IMR-90 (cell line): Measurements from ENCODE around the gene TTC39A. TPM values are rescaled to one million over a fixed set of nuclear protein-coding genes. Genes with fewer than 3 reads are reported as not detected.

ENCODE experiments used
- ATAC-seq: fragments of 200-7000 bp; cut with Tn5 transposase; 2 replicates; pipeline ENCODE4 v1.9.1; 2020; ENCODE audit warnings: low read depth, mild to moderate bottlenecking, moderate library complexity
- BruUV-seq: library from RNA; stranded (reverse); fragments of 400-500 nt; replicated peaks from 2 replicates; lab custom pipeline; 2021; lab: Mats Ljungman, UMichigan
- CTCF ChIA-PET: fragments of 300-600 bp; formaldehyde crosslinking; extraction: SDS; loops from one replicate; lab custom pipeline; 2021; ENCODE audit warnings: antibody characterized with exemption; lab: Yijun Ruan, JAX
- POLR2A ChIA-PET: fragments of 300-600 bp; sonication (Branson Sonifier 250); formaldehyde crosslinking; loops from one replicate; lab custom pipeline; 2022; ENCODE audit warnings: antibody characterized with exemption; ENCODE audit not compliant: unreplicated experiment; lab: Charles Lee
- DNase-seq: peaks from one replicate; pipeline ENCODE4 v3.0.0; 2013
- H2AFZ ChIP-seq: replicated peaks from 2 replicates; pipeline ENCODE3; 2013; ENCODE audit warnings: low read length, mild to moderate bottlenecking; ENCODE audit not compliant: poor library complexity
- H2AK5ac ChIP-seq: 2 replicates; pipeline ENCODE4 v1.6.1; 2013; ENCODE audit warnings: low read depth, low read length, inconsistent platforms
- H2AK9ac ChIP-seq: replicated peaks from 2 replicates; pipeline ENCODE3; 2013; ENCODE audit warnings: mild to moderate bottlenecking, low read depth, low read length, moderate library complexity; ENCODE audit not compliant: poor library complexity
- H2BK120ac ChIP-seq: 2 replicates; pipeline ENCODE4 v1.6.1; 2013; ENCODE audit warnings: low read depth, low read length, inconsistent platforms
- H2BK15ac ChIP-seq: 3 replicates; pipeline ENCODE4 v1.6.1; 2013; ENCODE audit warnings: low read depth, low read length, inconsistent platforms
- H2BK20ac ChIP-seq: 2 replicates; pipeline ENCODE4 v1.6.1; 2013; ENCODE audit warnings: low read depth, mild to moderate bottlenecking, inconsistent platforms, low read length, moderate library complexity
- H2BK5ac ChIP-seq: 2 replicates; pipeline ENCODE4 v1.6.1; 2013; ENCODE audit warnings: mild to moderate bottlenecking, low read depth, low read length, inconsistent platforms; ENCODE audit not compliant: poor library complexity, severe bottlenecking
- H3K14ac ChIP-seq: replicated peaks from 2 replicates; pipeline ENCODE4 v1.6.1; 2013; ENCODE audit warnings: low read depth, low read length, inconsistent platforms
- H3K18ac ChIP-seq: 2 replicates; pipeline ENCODE4 v1.6.1; 2013; ENCODE audit warnings: low read depth, low read length, control low read depth
- H3K23ac ChIP-seq: 2 replicates; pipeline ENCODE4 v1.6.1; 2013; ENCODE audit warnings: low read depth, low read length, inconsistent platforms
- H3K27ac ChIP-seq: 2 replicates; pipeline ENCODE4 v1.5.1; 2013; ENCODE audit warnings: mild to moderate bottlenecking, control low read depth, low read length; ENCODE audit not compliant: insufficient read depth
- H3K27me3 ChIP-seq: 2 replicates; pipeline ENCODE4 v1.6.1; 2013; ENCODE audit warnings: low read length; ENCODE audit not compliant: control insufficient read depth, insufficient read depth
- H3K36me3 ChIP-seq: 2 replicates; pipeline ENCODE4 v1.6.1; 2013; ENCODE audit warnings: low read length, mixed read lengths; ENCODE audit not compliant: control insufficient read depth, insufficient read depth
- H3K4ac ChIP-seq: 2 replicates; pipeline ENCODE4 v1.6.1; 2013; ENCODE audit warnings: low read depth, low read length, inconsistent platforms
- H3K4me1 ChIP-seq: 2 replicates; pipeline ENCODE4 v1.6.1; 2013; ENCODE audit warnings: low read length, mixed read lengths; ENCODE audit not compliant: control insufficient read depth, insufficient read depth
- H3K4me2 ChIP-seq: 2 replicates; pipeline ENCODE4 v1.6.1; 2013; ENCODE audit warnings: low read depth, mild to moderate bottlenecking, control low read depth, low read length, moderate library complexity
- H3K4me3 ChIP-seq: 2 replicates; pipeline ENCODE4 v1.5.1; 2013; ENCODE audit warnings: low read depth, mild to moderate bottlenecking, control low read depth, low read length, moderate library complexity; ENCODE audit not compliant: insufficient read depth
- H3K56ac ChIP-seq: 2 replicates; pipeline ENCODE4 v1.6.1; 2013; ENCODE audit warnings: low read length, inconsistent platforms; ENCODE audit not compliant: insufficient read depth; ENCODE audit errors: extremely low read depth
- H3K79me1 ChIP-seq, 2 experiments: 2 replicates each; pipeline ENCODE4 v1.6.1; 2013; ENCODE audit warnings: low read length in 2 of 2, inconsistent platforms in 1 of 2, low read depth in 1 of 2
- H3K9ac ChIP-seq: 2 replicates; pipeline ENCODE4 v1.6.1; 2013; ENCODE audit warnings: low read depth, low read length, control low read depth
- H3K9me1 ChIP-seq: 2 replicates; pipeline ENCODE4 v1.6.1; 2013; ENCODE audit warnings: low read length, inconsistent platforms; ENCODE audit not compliant: insufficient read depth
- H3K9me3 ChIP-seq: 2 replicates; pipeline ENCODE4 v1.6.1; 2013; ENCODE audit warnings: low read length; ENCODE audit not compliant: control insufficient read depth, insufficient read depth
- H4K20me1 ChIP-seq: 2 replicates; pipeline ENCODE4 v1.6.1; 2013; ENCODE audit warnings: low read length, inconsistent platforms; ENCODE audit not compliant: insufficient read depth
- H4K5ac ChIP-seq: 2 replicates; pipeline ENCODE4 v1.6.1; 2013; ENCODE audit warnings: mild to moderate bottlenecking, low read depth, low read length, control low read depth
- H4K8ac ChIP-seq, 2 experiments: 2 replicates each; pipeline ENCODE4 v1.6.1; 2013; ENCODE audit warnings: low read depth in 2 of 2, low read length in 2 of 2, control low read depth in 1 of 2, inconsistent platforms in 1 of 2
- H4K91ac ChIP-seq: 2 replicates; pipeline ENCODE4 v1.6.1; 2013; ENCODE audit warnings: low read depth, low read length, inconsistent platforms; ENCODE audit not compliant: insufficient read depth
- BHLHE40 ChIP-seq: fragments of 150-350 bp; IDR thresholded peaks from 2 replicates; pipeline ENCODE4 v1.6.1; 2016; ENCODE audit warnings: mild to moderate bottlenecking, low read depth, low read length
- CEBPB ChIP-seq: IDR thresholded peaks from 2 replicates; pipeline ENCODE4 v1.6.1; 2012; ENCODE audit warnings: low read depth, low read length, improper control_type of control experiment
- CHD1 ChIP-seq: IDR thresholded peaks from 2 replicates; pipeline ENCODE4 v1.6.1; 2012; ENCODE audit warnings: low read depth, low read length, improper control_type of control experiment
- CTCF ChIP-seq: conservative IDR thresholded peaks from 2 replicates; pipeline ENCODE4 v1.5.1; 2012; ENCODE audit warnings: mild to moderate bottlenecking, low read depth, low read length, improper control_type of control experiment
- FOS ChIP-seq: fragments of 150-350 bp; IDR thresholded peaks from 2 replicates; pipeline ENCODE4 v1.6.1; 2016; ENCODE audit warnings: low read depth, low read length
- MAFK ChIP-seq: IDR thresholded peaks from 2 replicates; pipeline ENCODE4 v1.6.1; 2012; ENCODE audit warnings: low read depth, low read length, improper control_type of control experiment
- MAZ ChIP-seq: IDR thresholded peaks from 2 replicates; pipeline ENCODE4 v1.6.1; 2012; ENCODE audit warnings: low read depth, mild to moderate bottlenecking, low read length, improper control_type of control experiment, moderate library complexity, borderline replicate concordance
- MXI1 ChIP-seq: IDR thresholded peaks from 2 replicates; pipeline ENCODE4 v1.6.1; 2012; ENCODE audit warnings: low read depth, mild to moderate bottlenecking, low read length, moderate library complexity, borderline replicate concordance
- NFE2L2 ChIP-seq: fragments of 150-350 bp; IDR thresholded peaks from 2 replicates; pipeline ENCODE4 v1.6.1; 2016; ENCODE audit warnings: low read depth, mild to moderate bottlenecking, low read length
- POLR2A ChIP-seq: IDR thresholded peaks from 2 replicates; pipeline ENCODE4 v1.6.1; 2012; ENCODE audit warnings: mild to moderate bottlenecking, low read depth, low read length
- RAD21 ChIP-seq: IDR thresholded peaks from 2 replicates; pipeline ENCODE4 v1.6.1; 2012; ENCODE audit warnings: low read length, improper control_type of control experiment
- RCOR1 ChIP-seq: IDR thresholded peaks from 2 replicates; pipeline ENCODE4 v1.6.1; 2012; ENCODE audit warnings: mild to moderate bottlenecking, low read length, improper control_type of control experiment; ENCODE audit not compliant: insufficient replicate concordance
- SMC3 ChIP-seq: fragments of 150-350 bp; IDR thresholded peaks from 2 replicates; pipeline ENCODE4 v1.6.1; 2016; ENCODE audit warnings: low read depth, mild to moderate bottlenecking, antibody characterized with exemption, low read length, moderate library complexity
- WGBS, 2 experiments: methylation state at CpG; one replicate each; pipeline versions ENCODE4 v1.1.5 to v1.1.7; 2013; ENCODE audit warnings: missing lambda C conversion rate in 2 of 2; ENCODE audit not compliant: insufficient read length in 1 of 2; ENCODE audit errors: extremely low coverage in 2 of 2; 5-methylcytosine and 5-hydroxymethylcytosine counted together
- dilution Hi-C: fragments of 300-500 bp; cut with HindIII; formaldehyde crosslinking; loops from one replicate; pipeline ENCODE4 v1.14.3; 2018; ENCODE audit warnings: low sequenced_read_pairs; ENCODE audit not compliant: unreplicated experiment
- in situ Hi-C: fragments of 300-500 bp; cut with MboI; formaldehyde crosslinking; loops from 3 replicates; pipeline ENCODE4 v1.14.3; 2019; ENCODE audit warnings: low sequenced_read_pairs, inconsistent platforms, mixed read lengths
- intact Hi-C: fragments of 100-400 bp; cut with micrococcal nuclease; formaldehyde crosslinking; loops from 2 replicates; pipeline ENCODE4 v1.10.0; 2022
- polyA plus RNA-seq, 3 experiments: library from polyadenylated mRNA; depleted of rRNA; stranded (reverse); fragments of >200 nt; gene quantifications; 2 replicates each; pipeline ENCODE4 v1.2.3, GENCODE V29; 2012; ENCODE audit warnings: low replicate concordance in 1 of 3
- total RNA-seq: library from RNA; depleted of rRNA; stranded (reverse); fragments of >200 nt; gene quantifications from 2 replicates; pipeline ENCODE4 v1.2.3, GENCODE V29; 2012
- TF ChIP-seq, protein P1 (sequence below): fragments of 150-350 bp; IDR thresholded peaks from 2 replicates; pipeline ENCODE4 v1.6.1; 2017; ENCODE audit warnings: mild to moderate bottlenecking, antibody characterized with exemption, low read length, low read depth
- TF ChIP-seq, protein P2 (sequence below): fragments of 150-350 bp; IDR thresholded peaks from 2 replicates; pipeline ENCODE4 v1.6.1; 2016; ENCODE audit warnings: low read depth, mild to moderate bottlenecking, low read length, moderate library complexity, borderline replicate concordance

The TTC39A gene
- total and polyA plus RNA-seq, 2 of the 4 experiments (the other 2 are of a cell fraction), result 0.62 to 0.72 TPM

DNA sequence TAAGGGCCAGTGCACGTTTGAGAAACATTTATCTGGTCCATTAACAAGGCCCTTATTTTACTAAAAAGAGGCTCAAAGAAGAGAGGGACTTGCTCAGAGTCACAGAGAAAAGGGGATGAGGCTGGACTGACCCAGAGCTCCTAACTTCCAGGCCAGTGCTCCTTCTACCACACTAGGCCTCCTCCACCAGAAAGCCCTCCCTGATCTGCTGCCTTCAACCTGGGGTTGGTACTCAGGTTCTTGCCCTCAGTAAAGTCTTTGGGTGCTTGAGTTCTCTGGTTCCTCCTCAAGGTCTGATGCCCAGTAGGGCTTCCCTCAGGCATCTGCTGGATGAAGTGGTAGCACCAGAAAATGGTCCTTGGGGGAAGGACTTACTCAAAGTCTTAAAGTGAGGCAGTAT lies 26.0 kb downstream of the TTC39A start:
- no peak overlapping the region for H3K4me3 ChIP-seq
- no peak overlapping the region for H3K4ac ChIP-seq
- no peak overlapping the region for H2BK20ac ChIP-seq
- no peak overlapping the region for H2BK15ac ChIP-seq
- no peak overlapping the region for H3K23ac ChIP-seq
- dilution Hi-C loops, result no loop called here
- H3K4me1 ChIP-seq, result no peaks in the 10 kb centered on the region; the same call in 1 of the 2 replicates
- H4K20me1 ChIP-seq, result no peaks in the 10 kb centered on the region
- H3K56ac ChIP-seq, result no peak overlapping the region
- H3K4me2 ChIP-seq, result no peak overlapping the region
- H2AK9ac ChIP-seq, result no peak overlapping the region
- no peak overlapping the region for H2AK5ac ChIP-seq
- no peak overlapping the region for H3K14ac ChIP-seq
- POLR2A ChIA-PET, result no interaction called here
- ATAC-seq (no peak), DNase-seq (no peak)
- no peak overlapping the region for H2BK5ac ChIP-seq
- no peaks in the 10 kb centered on the region; the same call in 1 of the 2 replicates for H3K27me3 ChIP-seq
- intact Hi-C loops, result no loop called here
- no CpG with 5 or more reads among the region's 1 CpG for WGBS, 2 experiments
- no peak overlapping the region for H4K8ac ChIP-seq
- no peak overlapping the region for H3K18ac ChIP-seq
- H3K79me1 ChIP-seq, result no peaks in the 10 kb centered on the region
- H4K5ac ChIP-seq, result no peak overlapping the region
- in situ Hi-C loops, result no loop called here
- CTCF ChIA-PET, result interaction anchor here (0.6 kb wide), 1 partner anchor 97 kb away, joined by 3 read pairs; no protein-coding TSS in a partner anchor
- TF ChIP-seq CTCF (no peak), MXI1 (no peak), MAZ (no peak), RCOR1 (no peak), CHD1 (no peak), SMC3 (no peak), RAD21 (no peak), POLR2A (no peak), MAFK (no peak), BHLHE40 (no peak), CEBPB (no peak), NFE2L2 (no peak), FOS (no peak)
- TF ChIP-seq, protein P1, sequence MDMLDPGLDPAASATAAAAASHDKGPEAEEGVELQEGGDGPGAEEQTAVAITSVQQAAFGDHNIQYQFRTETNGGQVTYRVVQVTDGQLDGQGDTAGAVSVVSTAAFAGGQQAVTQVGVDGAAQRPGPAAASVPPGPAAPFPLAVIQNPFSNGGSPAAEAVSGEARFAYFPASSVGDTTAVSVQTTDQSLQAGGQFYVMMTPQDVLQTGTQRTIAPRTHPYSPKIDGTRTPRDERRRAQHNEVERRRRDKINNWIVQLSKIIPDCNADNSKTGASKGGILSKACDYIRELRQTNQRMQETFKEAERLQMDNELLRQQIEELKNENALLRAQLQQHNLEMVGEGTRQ, result no peak
- TF ChIP-seq, protein P2, sequence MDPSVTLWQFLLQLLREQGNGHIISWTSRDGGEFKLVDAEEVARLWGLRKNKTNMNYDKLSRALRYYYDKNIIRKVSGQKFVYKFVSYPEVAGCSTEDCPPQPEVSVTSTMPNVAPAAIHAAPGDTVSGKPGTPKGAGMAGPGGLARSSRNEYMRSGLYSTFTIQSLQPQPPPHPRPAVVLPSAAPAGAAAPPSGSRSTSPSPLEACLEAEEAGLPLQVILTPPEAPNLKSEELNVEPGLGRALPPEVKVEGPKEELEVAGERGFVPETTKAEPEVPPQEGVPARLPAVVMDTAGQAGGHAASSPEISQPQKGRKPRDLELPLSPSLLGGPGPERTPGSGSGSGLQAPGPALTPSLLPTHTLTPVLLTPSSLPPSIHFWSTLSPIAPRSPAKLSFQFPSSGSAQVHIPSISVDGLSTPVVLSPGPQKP, result no peak
- peaks cover 9% of the 10 kb centered on the region; the same call in 1 of the 2 replicates for H3K9me1 ChIP-seq
- H3K36me3 ChIP-seq, result no peaks in the 10 kb centered on the region
- no peak overlapping the region for H3K9ac ChIP-seq
- no peak overlapping the region for H2BK120ac ChIP-seq
- no TSS peak for BruUV-seq
- no peak overlapping the region for H3K27ac ChIP-seq
- no peak overlapping the region for H4K91ac ChIP-seq
- H2AFZ ChIP-seq, result no peak overlapping the region
- H3K9me3 ChIP-seq, result no peaks in the 10 kb centered on the region
